Lower lobe of right lung (tissue), 2 donors: ENCODE measurements around the gene CCT3. TPM values are rescaled to one million over a fixed set of nuclear protein-coding genes. Genes with fewer than 3 reads are reported as not detected.

ENCODE experiments used
- ATAC-seq, 2 donors: fragments of 200-7000 bp; cut with Tn5 transposase; one replicate each; pipeline ENCODE4 v1.9.1; 2020 to 2022; ENCODE audit warnings: mild to moderate bottlenecking in 2 of 2, moderate library complexity in 2 of 2
- DNase-seq: peaks from one replicate; pipeline ENCODE4 v3.0.0-alpha.2; 2020
- H3K27ac ChIP-seq: fragments of 200-600 bp; one replicate; pipeline ENCODE4 v1.8.0; 2022
- H3K27me3 ChIP-seq: fragments of 200-600 bp; one replicate; pipeline ENCODE4 v1.8.0; 2022; ENCODE audit warnings: low read depth
- H3K36me3 ChIP-seq: fragments of 200-600 bp; one replicate; pipeline ENCODE4 v1.8.0; 2022; ENCODE audit warnings: mild to moderate bottlenecking
- H3K4me1 ChIP-seq: fragments of 200-600 bp; one replicate; pipeline ENCODE4 v1.8.0; 2022
- H3K4me3 ChIP-seq: fragments of 200-600 bp; one replicate; pipeline ENCODE4 v1.8.0; 2022; ENCODE audit warnings: mild to moderate bottlenecking
- H3K9me3 ChIP-seq: fragments of 200-600 bp; one replicate; pipeline ENCODE4 v1.8.0; 2022
- intact Hi-C: fragments of 100-400 bp; cut with DNase I; formaldehyde crosslinking; loops from one replicate; pipeline ENCODE4 v1.11.0; 2022
- total RNA-seq: library from RNA; stranded (reverse); fragmentation: NEBNext Ultra II Directional; extraction: Animal tissue kit (Norgen Biotek cat#: 25700); gene quantifications from one replicate; pipeline ENCODE4 v1.2.1, GENCODE V29; 2021
- TF ChIP-seq, protein P1 (sequence below): fragments of 200-600 bp; IDR thresholded peaks from one replicate; pipeline ENCODE4 v1.8.0; 2022; ENCODE audit warnings: antibody characterized with exemption, mild to moderate bottlenecking
- donor health status: DM: no; HTN: yes; CAD: no; lungs with severe emphysema.

The CCT3 gene
- total RNA-seq, 1 donor from 2014 or later = 117 TPM

DNA sequence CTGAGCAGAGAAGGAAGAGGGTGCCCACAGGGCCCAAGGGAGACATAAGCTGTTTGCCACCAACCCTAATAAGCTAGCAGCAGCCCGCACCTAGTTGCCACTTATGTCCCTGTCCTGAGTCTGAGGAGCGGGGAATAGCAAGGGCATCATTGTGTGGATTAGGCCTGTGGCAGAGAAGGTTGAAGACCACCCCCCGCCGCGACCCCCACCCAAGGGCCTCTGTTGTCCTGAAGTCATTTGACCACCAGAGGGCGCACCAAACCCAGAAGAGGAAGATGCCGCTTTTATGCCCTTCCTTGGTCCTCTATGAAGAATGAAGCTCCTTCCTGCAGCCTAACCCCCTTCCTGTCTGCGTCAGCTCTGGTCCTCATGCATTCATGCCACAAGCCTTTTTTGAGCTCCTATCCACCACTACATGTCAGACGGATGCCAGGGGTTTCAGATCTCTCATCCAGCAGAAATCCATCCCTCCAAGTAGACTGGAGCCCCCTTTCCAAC lies 47.5 kb upstream of the CCT3 start:
- Histone ChIP-seq H3K9me3 (no peaks in the 10 kb centered on the region), H3K4me1 (no peaks in the 10 kb centered on the region), H3K36me3 (no peaks in the 10 kb centered on the region), H3K27me3 (peaks cover 48% of the 10 kb centered on the region), H3K4me3 (no peak overlapping the region), H3K27ac (no peak overlapping the region)
- DNase-seq (peak; percentile 61), ATAC-seq (peak; percentile 49 to 54)
- TF ChIP-seq, protein P1, sequence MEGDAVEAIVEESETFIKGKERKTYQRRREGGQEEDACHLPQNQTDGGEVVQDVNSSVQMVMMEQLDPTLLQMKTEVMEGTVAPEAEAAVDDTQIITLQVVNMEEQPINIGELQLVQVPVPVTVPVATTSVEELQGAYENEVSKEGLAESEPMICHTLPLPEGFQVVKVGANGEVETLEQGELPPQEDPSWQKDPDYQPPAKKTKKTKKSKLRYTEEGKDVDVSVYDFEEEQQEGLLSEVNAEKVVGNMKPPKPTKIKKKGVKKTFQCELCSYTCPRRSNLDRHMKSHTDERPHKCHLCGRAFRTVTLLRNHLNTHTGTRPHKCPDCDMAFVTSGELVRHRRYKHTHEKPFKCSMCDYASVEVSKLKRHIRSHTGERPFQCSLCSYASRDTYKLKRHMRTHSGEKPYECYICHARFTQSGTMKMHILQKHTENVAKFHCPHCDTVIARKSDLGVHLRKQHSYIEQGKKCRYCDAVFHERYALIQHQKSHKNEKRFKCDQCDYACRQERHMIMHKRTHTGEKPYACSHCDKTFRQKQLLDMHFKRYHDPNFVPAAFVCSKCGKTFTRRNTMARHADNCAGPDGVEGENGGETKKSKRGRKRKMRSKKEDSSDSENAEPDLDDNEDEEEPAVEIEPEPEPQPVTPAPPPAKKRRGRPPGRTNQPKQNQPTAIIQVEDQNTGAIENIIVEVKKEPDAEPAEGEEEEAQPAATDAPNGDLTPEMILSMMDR = peak; percentile 82
- intact Hi-C loops = loop anchor here (5.0 kb wide), 1 partner anchor 62 kb away; no protein-coding TSS in a partner anchor

DNA sequence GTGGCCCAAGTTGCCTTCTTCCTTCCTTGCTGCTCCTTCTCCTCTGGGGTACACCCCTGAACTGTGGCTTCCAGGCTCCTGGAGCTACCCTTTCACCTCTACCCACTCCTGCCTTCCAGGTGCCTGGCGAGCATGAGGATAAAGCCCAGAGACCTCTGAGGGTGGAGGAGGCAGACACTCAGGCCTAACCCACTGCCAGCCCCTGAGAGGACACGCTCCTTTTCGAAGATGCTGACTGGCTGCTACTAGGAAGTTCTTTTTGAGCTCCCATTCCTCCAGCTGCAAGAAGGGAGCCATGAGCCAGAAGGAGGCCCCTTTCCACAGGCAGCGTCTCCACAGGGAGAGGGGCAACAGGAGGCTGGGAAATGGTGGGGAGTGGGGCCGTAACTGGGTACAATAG lies 46.6 kb upstream of the CCT3 start:
- ATAC-seq (no peak), DNase-seq (no peak)
- H3K27me3 ChIP-seq = peaks cover 38% of the 10 kb centered on the region
- TF ChIP-seq, protein P1 = no peak
- intact Hi-C loops = loop anchor here (5.0 kb wide), 1 partner anchor 63 kb away; no protein-coding TSS in a partner anchor
- H3K9me3 ChIP-seq = no peaks in the 10 kb centered on the region
- H3K36me3 ChIP-seq = no peaks in the 10 kb centered on the region
- no peak overlapping the region for H3K27ac ChIP-seq
- no peak overlapping the region for H3K4me3 ChIP-seq
- no peaks in the 10 kb centered on the region for H3K4me1 ChIP-seq

DNA sequence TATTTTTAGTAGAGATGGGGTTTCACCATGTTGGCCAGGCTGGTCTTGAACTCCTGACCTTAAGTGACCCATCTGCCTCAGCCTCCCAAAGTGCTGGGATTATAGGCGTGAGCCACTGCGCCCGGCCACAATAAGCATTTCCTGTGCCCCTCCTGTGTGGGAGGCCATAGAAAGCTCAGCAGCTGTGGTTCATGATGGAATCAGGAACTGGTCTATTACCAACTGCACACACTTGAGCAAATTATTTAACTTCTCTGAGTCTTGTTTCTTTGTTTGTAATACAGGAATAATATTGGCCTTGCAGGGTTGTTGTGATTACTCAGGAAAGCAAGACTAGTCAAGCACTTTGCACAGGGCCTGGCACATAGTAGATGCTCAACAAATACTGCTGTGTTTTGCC lies 45.9 kb upstream of the CCT3 start:
- Histone ChIP-seq H3K9me3 (no peaks in the 10 kb centered on the region), H3K27ac (no peak overlapping the region), H3K36me3 (no peaks in the 10 kb centered on the region), H3K4me1 (no peaks in the 10 kb centered on the region), H3K4me3 (no peak overlapping the region), H3K27me3 (peaks cover 32% of the 10 kb centered on the region)
- intact Hi-C loops = no loop called here
- DNase-seq (no peak), ATAC-seq (no peak)
- TF ChIP-seq, protein P1 = no peak

DNA sequence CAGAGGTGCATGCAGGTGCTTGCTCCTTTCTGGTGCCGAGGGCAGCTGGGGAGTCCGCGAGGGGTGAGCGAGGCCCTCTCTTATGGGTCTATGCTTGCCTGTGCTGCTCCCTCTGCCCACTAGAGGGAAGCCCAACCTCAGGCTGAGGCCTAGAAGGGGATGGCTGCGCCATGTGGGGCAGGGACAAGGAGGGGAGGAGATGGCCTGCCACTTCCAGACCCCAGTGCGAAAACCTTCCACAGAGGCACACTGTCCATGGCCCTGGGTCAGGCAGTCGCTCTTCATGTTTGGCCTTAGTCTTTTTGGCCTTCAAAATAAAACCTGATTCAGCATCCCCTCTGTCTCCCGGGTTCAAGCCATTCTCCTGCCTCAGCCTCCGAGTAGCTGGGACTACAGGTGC lies 44.9 kb upstream of the CCT3 start:
- no peaks in the 10 kb centered on the region for H3K9me3 ChIP-seq
- DNase-seq (peak; percentile 57), ATAC-seq (peak; percentile 84)
- H3K4me3 ChIP-seq = no peak overlapping the region
- intact Hi-C loops = no loop called here
- no peak overlapping the region for H3K27ac ChIP-seq
- no peaks in the 10 kb centered on the region for H3K36me3 ChIP-seq
- H3K27me3 ChIP-seq = peaks cover 22% of the 10 kb centered on the region
- H3K4me1 ChIP-seq = no peaks in the 10 kb centered on the region
- TF ChIP-seq, protein P1 = peak; percentile 72

DNA sequence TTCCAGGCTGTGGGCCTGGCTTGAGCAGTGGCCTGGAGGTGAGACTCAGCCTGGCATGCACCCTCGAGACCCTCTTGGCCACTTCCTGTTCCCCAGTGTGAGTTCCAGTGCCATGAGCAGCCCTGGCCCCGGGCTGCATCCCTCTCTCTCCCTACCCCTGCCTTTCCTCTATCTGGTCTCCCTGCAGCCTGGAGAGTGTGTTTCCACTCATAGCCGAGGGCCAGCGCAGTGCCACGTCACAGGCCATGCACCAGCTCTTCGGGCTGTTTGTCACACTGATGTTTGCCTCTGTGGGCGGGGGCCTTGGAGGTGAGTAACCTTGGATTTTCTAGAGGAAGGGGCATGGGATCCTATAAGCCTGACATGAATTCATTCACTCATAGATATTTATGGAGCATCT lies 44.5 kb upstream of the CCT3 start:
- no peak overlapping the region for H3K4me3 ChIP-seq
- intact Hi-C loops = no loop called here

More for the DNA sequence above, 44.5 kb upstream of the CCT3 start:
- DNase-seq (no peak), ATAC-seq (no peak)
- peaks cover 17% of the 10 kb centered on the region for H3K27me3 ChIP-seq
- TF ChIP-seq, protein P1 = no peak
- no peak overlapping the region for H3K27ac ChIP-seq
- H3K36me3 ChIP-seq = no peaks in the 10 kb centered on the region
- no peaks in the 10 kb centered on the region for H3K4me1 ChIP-seq
- no peaks in the 10 kb centered on the region for H3K9me3 ChIP-seq
